T-helper 17 cell (primary cell): ENCODE results near the gene FLT4. TPM values are rescaled to one million over a fixed set of nuclear protein-coding genes. Genes with fewer than 3 reads are reported as not detected.

Experiments
- ATAC-seq: fragments of 150-1000 bp; cut with Tn5 transposase; 2 replicates; pipeline ENCODE4 v1.10.0; 2021; ENCODE audit warnings: mild to moderate bottlenecking, moderate library complexity
- DNase-seq, 3 donors: peaks; one replicate each; pipeline versions ENCODE4 v3.0.0 to v3.0.0-alpha.2; 2020 to 2021
- H3K9me3 ChIP-seq: one replicate; pipeline ENCODE4 v1.7.0; 2013; ENCODE audit warnings: low read length, mild to moderate bottlenecking; ENCODE audit not compliant: control insufficient read depth, poor library complexity, severe bottlenecking
- H3K27ac Mint-ChIP-seq: one replicate; pipeline ENCODE4 v1.8.0; 2022; ENCODE audit warnings: mild to moderate bottlenecking, moderate library complexity, mixed read lengths
- H3K27me3 Mint-ChIP-seq: one replicate; pipeline ENCODE4 v1.8.0; 2022; ENCODE audit warnings: mixed read lengths
- H3K36me3 Mint-ChIP-seq: one replicate; pipeline ENCODE4 v1.8.0; 2022; ENCODE audit warnings: low read depth, mixed read lengths
- H3K4me1 Mint-ChIP-seq: one replicate; pipeline ENCODE4 v1.8.0; 2022; ENCODE audit warnings: mild to moderate bottlenecking, mixed read lengths
- H3K4me3 Mint-ChIP-seq: one replicate; pipeline ENCODE4 v1.8.0; 2022; ENCODE audit warnings: mild to moderate bottlenecking, moderate library complexity, mixed read lengths
- total RNA-seq, 4 donors: library from RNA in 2 of 4; stranded (reverse) in 2 of 4; gene quantifications; one replicate each; pipeline ENCODE4 v1.2.3 and lab custom pipeline; 2022 to 2026

Gene FLT4
- total RNA-seq, 2 donors from 2014 or later, result 0.57 to 1.5 TPM

DNA sequence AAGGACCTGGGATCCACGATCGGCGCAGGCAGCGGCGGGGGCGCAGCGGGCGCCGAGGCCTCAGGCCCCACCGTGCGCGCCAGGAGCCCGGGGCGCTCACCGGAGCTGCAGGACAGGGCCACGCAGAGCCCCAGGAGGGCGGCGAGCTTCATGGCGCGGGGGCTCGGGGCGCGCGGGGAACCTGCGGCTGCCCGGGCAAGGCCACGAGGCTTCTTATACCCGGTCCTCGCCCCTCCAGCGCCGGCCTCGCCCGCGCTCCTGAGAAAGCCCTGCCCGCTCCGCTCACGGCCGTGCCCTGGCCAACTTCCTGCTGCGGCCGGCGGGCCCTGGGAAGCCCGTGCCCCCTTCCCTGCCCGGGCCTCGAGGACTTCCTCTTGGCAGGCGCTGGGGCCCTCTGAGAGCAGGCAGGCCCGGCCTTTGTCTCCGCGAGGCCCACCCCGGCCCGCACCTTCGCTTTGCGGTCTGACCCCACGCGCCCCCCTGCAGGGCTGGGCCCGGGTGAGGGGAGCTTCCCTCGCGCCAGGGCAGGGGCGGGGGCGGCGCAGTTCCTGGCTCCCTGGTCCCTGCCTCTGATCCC lies 58.0 kb downstream of the FLT4 start, which contains the start of gene SCGB3A1:
Gene SCGB3A1, minus strand, starts transcription at position 189 of the 577 bp plus-strand sequence. Its CDS starts 37 bp downstream, at position 152.
- Mint-ChIP-seq H3K27ac (no peak within 1 kb of the TSS), H3K4me1 (peaks cover 5% of the 10 kb centered on the region), H3K4me3 (no peak within 1 kb of the TSS), H3K27me3 (peaks cover 32% of the 10 kb centered on the region), H3K36me3 (peaks cover 5% of the 10 kb centered on the region)
- ATAC-seq, result no peak
- no peak for DNase-seq
- no peaks in the 10 kb centered on the region for H3K9me3 ChIP-seq

- ATAC-seq (no peak), DNase-seq (no peak)
- Mint-ChIP-seq H3K27ac (no peak overlapping the region), H3K4me1 (peaks cover 5% of the 10 kb centered on the region), H3K36me3 (peaks cover 5% of the 10 kb centered on the region), H3K27me3 (peaks cover 32% of the 10 kb centered on the region), H3K4me3 (no peak overlapping the region)
- no peaks in the 10 kb centered on the region for H3K9me3 ChIP-seq
Measured at GRCh38 chr5:180590543-180591310, 58.7 kb downstream of the FLT4 start.

DNA sequence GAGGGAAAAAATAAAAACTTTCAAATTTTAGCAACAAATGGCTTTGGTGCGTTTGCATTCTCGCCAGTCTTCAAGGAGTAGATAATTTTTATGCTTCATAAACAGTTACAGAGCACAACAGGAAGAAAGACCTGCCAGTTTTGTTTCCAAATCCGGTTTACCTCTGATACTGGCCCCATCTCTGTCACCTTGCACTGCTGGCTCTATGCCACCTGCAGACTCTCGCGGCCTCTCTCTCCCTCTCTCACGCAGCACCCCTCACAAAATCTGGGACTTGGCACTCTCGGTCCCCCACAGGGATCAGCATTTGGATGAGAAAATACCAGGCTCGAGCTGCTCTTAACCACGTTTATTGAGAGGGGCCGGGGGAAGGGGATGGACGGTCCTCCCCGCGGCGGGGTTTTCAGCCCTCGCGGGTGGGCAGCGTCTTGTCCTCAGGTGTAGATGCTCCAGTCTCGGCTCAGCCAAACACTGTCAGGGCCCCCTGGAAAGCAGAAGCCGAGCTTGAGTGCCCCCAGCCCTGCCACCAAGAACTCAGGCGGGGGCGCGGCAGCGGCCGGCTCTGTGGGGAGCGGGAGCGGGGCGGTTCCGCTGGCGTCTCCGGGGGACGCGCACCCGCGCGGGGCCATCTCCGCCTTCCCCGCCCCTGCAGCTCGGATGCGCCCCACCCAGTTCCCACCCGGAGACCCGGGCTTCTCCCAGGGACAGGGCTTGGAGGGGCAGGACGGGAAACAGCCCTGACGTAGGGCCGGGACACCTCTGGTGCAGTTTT lies 59.4 kb downstream of the FLT4 start:
- peaks cover 32% of the 10 kb centered on the region for H3K27me3 Mint-ChIP-seq
- H3K36me3 Mint-ChIP-seq, result peaks cover 5% of the 10 kb centered on the region
- H3K27ac Mint-ChIP-seq, result no peak overlapping the region
- H3K9me3 ChIP-seq, result no peaks in the 10 kb centered on the region
- DNase-seq (no peak), ATAC-seq (no peak)
- peaks cover 5% of the 10 kb centered on the region for H3K4me1 Mint-ChIP-seq
- no peak overlapping the region for H3K4me3 Mint-ChIP-seq

GRCh38 chr5:180586870-180587269 lies 62.5 kb downstream of the FLT4 start:
- ATAC-seq, result no peak
- Mint-ChIP-seq H3K4me3 (no peak overlapping the region), H3K4me1 (no peaks in the 10 kb centered on the region), H3K27ac (no peak overlapping the region), H3K27me3 (peaks cover 11% of the 10 kb centered on the region), H3K36me3 (no peaks in the 10 kb centered on the region)
- H3K9me3 ChIP-seq, result no peaks in the 10 kb centered on the region
- DNase-seq, result no peak

DNA sequence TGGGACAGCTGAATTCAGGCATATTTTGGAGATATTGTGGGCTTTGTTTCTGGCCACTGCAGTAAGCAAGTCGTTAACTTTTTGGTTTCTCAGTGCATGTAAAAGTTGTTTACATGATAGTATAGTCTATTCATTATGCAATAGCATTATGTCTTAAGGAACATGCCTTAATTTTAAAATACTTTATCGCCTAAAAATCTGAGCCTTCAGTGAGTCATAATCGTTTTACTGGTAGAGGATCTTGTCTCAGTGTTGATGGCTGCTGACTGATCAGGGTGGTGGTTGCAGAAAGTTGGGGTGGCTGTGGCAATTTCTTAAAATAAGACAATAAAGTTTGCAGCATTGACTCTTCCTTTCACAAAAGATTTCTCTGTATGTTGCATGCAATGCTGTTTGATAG lies 63.2 kb downstream of the FLT4 start:
- no peaks in the 10 kb centered on the region for H3K9me3 ChIP-seq
- Mint-ChIP-seq H3K4me1 (no peaks in the 10 kb centered on the region), H3K27ac (no peak overlapping the region), H3K4me3 (no peak overlapping the region), H3K27me3 (peaks cover 10% of the 10 kb centered on the region), H3K36me3 (no peaks in the 10 kb centered on the region)
- no peak for ATAC-seq
- DNase-seq, result no peak

- DNase-seq (no peak), ATAC-seq (no peak)
Measured at GRCh38 chr5:180583738-180584137, 65.7 kb downstream of the FLT4 start.

GRCh38 chr5:180580681-180581080 lies 68.7 kb downstream of the FLT4 start:
- H3K27me3 Mint-ChIP-seq, result no peaks in the 10 kb centered on the region

More at GRCh38 chr5:180583738-180584137, 65.7 kb downstream of the FLT4 start:
- Mint-ChIP-seq H3K27me3 (no peaks in the 10 kb centered on the region), H3K4me1 (no peaks in the 10 kb centered on the region), H3K4me3 (no peak overlapping the region), H3K36me3 (no peaks in the 10 kb centered on the region), H3K27ac (no peak overlapping the region)
- no peaks in the 10 kb centered on the region for H3K9me3 ChIP-seq

GRCh38 chr5:180575571-180575970 lies 73.8 kb downstream of the FLT4 start:
- no peak for DNase-seq
- H3K9me3 ChIP-seq, result no peaks in the 10 kb centered on the region
- no peak overlapping the region for H3K27ac Mint-ChIP-seq
- H3K36me3 Mint-ChIP-seq, result peaks cover 5% of the 10 kb centered on the region
- H3K4me3 Mint-ChIP-seq, result no peak overlapping the region
- ATAC-seq, result no peak
- peaks cover 4% of the 10 kb centered on the region for H3K4me1 Mint-ChIP-seq
- H3K27me3 Mint-ChIP-seq, result no peaks in the 10 kb centered on the region

More at GRCh38 chr5:180580681-180581080, 68.7 kb downstream of the FLT4 start:
- no peaks in the 10 kb centered on the region for H3K9me3 ChIP-seq
- Mint-ChIP-seq H3K36me3 (no peaks in the 10 kb centered on the region), H3K4me1 (no peaks in the 10 kb centered on the region), H3K27ac (no peak overlapping the region), H3K4me3 (no peak overlapping the region)
- ATAC-seq (no peak), DNase-seq (no peak)

- Mint-ChIP-seq H3K36me3 (peaks cover 9% of the 10 kb centered on the region), H3K27ac (no peak overlapping the region), H3K4me3 (no peak overlapping the region), H3K27me3 (no peaks in the 10 kb centered on the region), H3K4me1 (peaks cover 5% of the 10 kb centered on the region)
- ATAC-seq (no peak), DNase-seq (no peak)
- H3K9me3 ChIP-seq, result no peaks in the 10 kb centered on the region
Measured at GRCh38 chr5:180568914-180569313, 80.5 kb downstream of the FLT4 start.

DNA sequence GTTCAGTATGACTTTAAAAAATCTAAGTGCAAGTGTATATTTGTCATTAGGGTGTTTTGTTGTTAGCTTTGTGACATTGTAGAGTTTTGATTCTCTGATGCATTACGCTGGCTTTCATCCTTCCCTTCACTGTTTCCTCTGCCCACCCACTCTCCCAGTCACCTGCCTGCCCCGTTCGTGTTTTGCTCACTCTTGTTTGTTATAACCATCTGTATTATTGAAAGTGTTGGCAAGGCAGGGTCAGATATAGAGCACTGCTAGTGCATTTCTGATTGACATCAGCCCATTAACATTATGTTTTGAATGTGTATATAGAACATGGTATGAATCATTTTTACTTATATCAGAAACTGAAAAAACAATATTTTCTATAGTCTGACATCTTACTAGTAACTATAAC lies 85.4 kb downstream of the FLT4 start:
- H3K27ac Mint-ChIP-seq, result no peak overlapping the region
- no peak for DNase-seq
- H3K9me3 ChIP-seq, result no peaks in the 10 kb centered on the region
- no peak overlapping the region for H3K4me3 Mint-ChIP-seq
- ATAC-seq, result no peak
- no peaks in the 10 kb centered on the region for H3K27me3 Mint-ChIP-seq
- peaks cover 11% of the 10 kb centered on the region for H3K4me1 Mint-ChIP-seq
- H3K36me3 Mint-ChIP-seq, result peaks cover 12% of the 10 kb centered on the region

- H3K9me3 ChIP-seq, result no peaks in the 10 kb centered on the region
- Mint-ChIP-seq H3K4me1 (peaks cover 25% of the 10 kb centered on the region), H3K36me3 (peaks cover 17% of the 10 kb centered on the region), H3K27ac (no peak overlapping the region), H3K4me3 (no peak overlapping the region), H3K27me3 (no peaks in the 10 kb centered on the region)
- DNase-seq (no peak), ATAC-seq (no peak)
Measured at GRCh38 chr5:180558232-180558631, 91.2 kb downstream of the FLT4 start.

DNA sequence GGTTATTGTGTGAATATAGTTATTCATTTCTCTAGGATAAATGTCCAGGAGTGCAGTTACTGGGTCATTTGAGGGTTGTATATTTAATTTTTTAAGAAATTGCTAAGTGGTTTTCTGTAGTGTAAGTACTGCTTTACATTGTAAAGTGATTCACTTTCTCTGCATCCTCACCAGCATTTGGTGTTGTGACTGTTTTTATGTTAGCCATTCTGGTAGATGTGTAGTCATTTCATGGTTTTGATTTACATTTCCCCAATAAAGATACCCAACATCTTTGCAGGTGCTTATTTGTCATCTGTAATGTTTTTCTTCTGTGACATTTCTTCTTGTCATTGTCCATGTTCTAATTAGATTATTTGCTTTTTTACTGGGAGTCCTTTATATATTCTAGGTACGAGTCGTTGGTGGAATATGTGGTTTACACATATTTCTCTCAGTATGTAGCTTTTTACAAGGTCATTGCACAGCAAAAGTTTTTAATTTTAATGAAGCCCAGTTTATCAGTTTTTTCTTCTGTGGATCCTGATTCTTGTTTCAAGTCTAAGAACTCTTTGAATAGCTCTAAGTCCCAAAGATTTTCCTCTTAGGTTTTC lies 92.1 kb downstream of the FLT4 start:
- Mint-ChIP-seq H3K27ac (no peak overlapping the region), H3K4me1 (peaks cover 25% of the 10 kb centered on the region), H3K36me3 (peaks cover 17% of the 10 kb centered on the region), H3K4me3 (no peak overlapping the region), H3K27me3 (no peaks in the 10 kb centered on the region)
- no peaks in the 10 kb centered on the region for H3K9me3 ChIP-seq
- DNase-seq, result no peak
- no peak for ATAC-seq
